ENCODE data around the gene ARHGAP6. TPM values are rescaled to one million over a fixed set of nuclear protein-coding genes. Genes with fewer than 3 reads are reported as not detected.

ARHGAP6 gene
- total and polyA plus RNA-seq, 2 experiments from 2014 or later: 0.26 to 0.59 TPM

DNA sequence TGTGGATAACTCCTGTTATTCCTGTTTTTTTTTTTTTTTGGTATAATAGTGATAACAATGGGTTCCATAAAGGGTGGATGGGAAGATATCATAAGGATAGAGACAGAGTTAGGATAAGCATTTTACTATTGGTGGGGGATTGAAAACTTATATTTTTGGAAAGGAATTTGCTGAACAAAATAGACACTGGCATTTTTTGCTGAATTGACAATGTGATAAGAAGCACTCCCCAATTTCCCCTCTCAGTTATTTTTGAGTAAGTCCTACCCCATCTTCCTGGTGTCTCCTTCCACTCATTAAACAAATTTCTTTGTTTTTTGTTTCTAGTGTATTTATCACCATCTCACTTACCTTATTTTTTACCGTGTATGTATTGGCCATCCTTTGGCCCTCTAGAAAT is 316.7 kb downstream of the ARHGAP6 start:
- H3K27ac ChIP-seq (ENCODE audit: low read depth): no peak overlapping the region
- ATAC-seq (no peak), DNase-seq (ENCODE audit: low spot score) (no peak)
- TF ChIP-seq, protein P1, sequence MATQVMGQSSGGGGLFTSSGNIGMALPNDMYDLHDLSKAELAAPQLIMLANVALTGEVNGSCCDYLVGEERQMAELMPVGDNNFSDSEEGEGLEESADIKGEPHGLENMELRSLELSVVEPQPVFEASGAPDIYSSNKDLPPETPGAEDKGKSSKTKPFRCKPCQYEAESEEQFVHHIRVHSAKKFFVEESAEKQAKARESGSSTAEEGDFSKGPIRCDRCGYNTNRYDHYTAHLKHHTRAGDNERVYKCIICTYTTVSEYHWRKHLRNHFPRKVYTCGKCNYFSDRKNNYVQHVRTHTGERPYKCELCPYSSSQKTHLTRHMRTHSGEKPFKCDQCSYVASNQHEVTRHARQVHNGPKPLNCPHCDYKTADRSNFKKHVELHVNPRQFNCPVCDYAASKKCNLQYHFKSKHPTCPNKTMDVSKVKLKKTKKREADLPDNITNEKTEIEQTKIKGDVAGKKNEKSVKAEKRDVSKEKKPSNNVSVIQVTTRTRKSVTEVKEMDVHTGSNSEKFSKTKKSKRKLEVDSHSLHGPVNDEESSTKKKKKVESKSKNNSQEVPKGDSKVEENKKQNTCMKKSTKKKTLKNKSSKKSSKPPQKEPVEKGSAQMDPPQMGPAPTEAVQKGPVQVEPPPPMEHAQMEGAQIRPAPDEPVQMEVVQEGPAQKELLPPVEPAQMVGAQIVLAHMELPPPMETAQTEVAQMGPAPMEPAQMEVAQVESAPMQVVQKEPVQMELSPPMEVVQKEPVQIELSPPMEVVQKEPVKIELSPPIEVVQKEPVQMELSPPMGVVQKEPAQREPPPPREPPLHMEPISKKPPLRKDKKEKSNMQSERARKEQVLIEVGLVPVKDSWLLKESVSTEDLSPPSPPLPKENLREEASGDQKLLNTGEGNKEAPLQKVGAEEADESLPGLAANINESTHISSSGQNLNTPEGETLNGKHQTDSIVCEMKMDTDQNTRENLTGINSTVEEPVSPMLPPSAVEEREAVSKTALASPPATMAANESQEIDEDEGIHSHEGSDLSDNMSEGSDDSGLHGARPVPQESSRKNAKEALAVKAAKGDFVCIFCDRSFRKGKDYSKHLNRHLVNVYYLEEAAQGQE (IDR thresholded peaks at IDR 0.05; ENCODE audit: unreplicated experiment): no peak
- TF ChIP-seq ZNF114 (CRISPR knock-in tag; IDR thresholded peaks at IDR 0.05) (no peak), JUNB (IDR thresholded peaks at IDR 0.05; ENCODE audit: unreplicated experiment) (no peak), EZH2phosphoT487 (IDR thresholded peaks at IDR 0.05; ENCODE audit: unreplicated experiment) (no peak), POLR2AphosphoS5 (IDR thresholded peaks at IDR 0.05; ENCODE audit: low read depth) (no peak), STAT1 (IDR thresholded peaks at IDR 0.05; ENCODE audit: unreplicated experiment) (no peak), EZH2 (IDR thresholded peaks at IDR 0.05; ENCODE audit: low read depth, unreplicated experiment) (no peak), NANOG (IDR thresholded peaks at IDR 0.05; ENCODE audit: borderline replicate concordance) (no peak), CREB1 (CRISPR knock-in tag; IDR thresholded peaks at IDR 0.05; ENCODE audit: low read depth) (no peak), ZNF331 (CRISPR knock-in tag; IDR thresholded peaks at IDR 0.05; ENCODE audit: low read depth) (no peak)
- TF ChIP-seq, protein P2, sequence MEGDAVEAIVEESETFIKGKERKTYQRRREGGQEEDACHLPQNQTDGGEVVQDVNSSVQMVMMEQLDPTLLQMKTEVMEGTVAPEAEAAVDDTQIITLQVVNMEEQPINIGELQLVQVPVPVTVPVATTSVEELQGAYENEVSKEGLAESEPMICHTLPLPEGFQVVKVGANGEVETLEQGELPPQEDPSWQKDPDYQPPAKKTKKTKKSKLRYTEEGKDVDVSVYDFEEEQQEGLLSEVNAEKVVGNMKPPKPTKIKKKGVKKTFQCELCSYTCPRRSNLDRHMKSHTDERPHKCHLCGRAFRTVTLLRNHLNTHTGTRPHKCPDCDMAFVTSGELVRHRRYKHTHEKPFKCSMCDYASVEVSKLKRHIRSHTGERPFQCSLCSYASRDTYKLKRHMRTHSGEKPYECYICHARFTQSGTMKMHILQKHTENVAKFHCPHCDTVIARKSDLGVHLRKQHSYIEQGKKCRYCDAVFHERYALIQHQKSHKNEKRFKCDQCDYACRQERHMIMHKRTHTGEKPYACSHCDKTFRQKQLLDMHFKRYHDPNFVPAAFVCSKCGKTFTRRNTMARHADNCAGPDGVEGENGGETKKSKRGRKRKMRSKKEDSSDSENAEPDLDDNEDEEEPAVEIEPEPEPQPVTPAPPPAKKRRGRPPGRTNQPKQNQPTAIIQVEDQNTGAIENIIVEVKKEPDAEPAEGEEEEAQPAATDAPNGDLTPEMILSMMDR (conservative IDR thresholded peaks at IDR 0.05; ENCODE audit: low read depth in 2 of 2): no peak
- TF ChIP-seq, protein P3, sequence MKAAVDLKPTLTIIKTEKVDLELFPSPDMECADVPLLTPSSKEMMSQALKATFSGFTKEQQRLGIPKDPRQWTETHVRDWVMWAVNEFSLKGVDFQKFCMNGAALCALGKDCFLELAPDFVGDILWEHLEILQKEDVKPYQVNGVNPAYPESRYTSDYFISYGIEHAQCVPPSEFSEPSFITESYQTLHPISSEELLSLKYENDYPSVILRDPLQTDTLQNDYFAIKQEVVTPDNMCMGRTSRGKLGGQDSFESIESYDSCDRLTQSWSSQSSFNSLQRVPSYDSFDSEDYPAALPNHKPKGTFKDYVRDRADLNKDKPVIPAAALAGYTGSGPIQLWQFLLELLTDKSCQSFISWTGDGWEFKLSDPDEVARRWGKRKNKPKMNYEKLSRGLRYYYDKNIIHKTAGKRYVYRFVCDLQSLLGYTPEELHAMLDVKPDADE (IDR thresholded peaks at IDR 0.05): no peak
- TF ChIP-seq, protein P4, sequence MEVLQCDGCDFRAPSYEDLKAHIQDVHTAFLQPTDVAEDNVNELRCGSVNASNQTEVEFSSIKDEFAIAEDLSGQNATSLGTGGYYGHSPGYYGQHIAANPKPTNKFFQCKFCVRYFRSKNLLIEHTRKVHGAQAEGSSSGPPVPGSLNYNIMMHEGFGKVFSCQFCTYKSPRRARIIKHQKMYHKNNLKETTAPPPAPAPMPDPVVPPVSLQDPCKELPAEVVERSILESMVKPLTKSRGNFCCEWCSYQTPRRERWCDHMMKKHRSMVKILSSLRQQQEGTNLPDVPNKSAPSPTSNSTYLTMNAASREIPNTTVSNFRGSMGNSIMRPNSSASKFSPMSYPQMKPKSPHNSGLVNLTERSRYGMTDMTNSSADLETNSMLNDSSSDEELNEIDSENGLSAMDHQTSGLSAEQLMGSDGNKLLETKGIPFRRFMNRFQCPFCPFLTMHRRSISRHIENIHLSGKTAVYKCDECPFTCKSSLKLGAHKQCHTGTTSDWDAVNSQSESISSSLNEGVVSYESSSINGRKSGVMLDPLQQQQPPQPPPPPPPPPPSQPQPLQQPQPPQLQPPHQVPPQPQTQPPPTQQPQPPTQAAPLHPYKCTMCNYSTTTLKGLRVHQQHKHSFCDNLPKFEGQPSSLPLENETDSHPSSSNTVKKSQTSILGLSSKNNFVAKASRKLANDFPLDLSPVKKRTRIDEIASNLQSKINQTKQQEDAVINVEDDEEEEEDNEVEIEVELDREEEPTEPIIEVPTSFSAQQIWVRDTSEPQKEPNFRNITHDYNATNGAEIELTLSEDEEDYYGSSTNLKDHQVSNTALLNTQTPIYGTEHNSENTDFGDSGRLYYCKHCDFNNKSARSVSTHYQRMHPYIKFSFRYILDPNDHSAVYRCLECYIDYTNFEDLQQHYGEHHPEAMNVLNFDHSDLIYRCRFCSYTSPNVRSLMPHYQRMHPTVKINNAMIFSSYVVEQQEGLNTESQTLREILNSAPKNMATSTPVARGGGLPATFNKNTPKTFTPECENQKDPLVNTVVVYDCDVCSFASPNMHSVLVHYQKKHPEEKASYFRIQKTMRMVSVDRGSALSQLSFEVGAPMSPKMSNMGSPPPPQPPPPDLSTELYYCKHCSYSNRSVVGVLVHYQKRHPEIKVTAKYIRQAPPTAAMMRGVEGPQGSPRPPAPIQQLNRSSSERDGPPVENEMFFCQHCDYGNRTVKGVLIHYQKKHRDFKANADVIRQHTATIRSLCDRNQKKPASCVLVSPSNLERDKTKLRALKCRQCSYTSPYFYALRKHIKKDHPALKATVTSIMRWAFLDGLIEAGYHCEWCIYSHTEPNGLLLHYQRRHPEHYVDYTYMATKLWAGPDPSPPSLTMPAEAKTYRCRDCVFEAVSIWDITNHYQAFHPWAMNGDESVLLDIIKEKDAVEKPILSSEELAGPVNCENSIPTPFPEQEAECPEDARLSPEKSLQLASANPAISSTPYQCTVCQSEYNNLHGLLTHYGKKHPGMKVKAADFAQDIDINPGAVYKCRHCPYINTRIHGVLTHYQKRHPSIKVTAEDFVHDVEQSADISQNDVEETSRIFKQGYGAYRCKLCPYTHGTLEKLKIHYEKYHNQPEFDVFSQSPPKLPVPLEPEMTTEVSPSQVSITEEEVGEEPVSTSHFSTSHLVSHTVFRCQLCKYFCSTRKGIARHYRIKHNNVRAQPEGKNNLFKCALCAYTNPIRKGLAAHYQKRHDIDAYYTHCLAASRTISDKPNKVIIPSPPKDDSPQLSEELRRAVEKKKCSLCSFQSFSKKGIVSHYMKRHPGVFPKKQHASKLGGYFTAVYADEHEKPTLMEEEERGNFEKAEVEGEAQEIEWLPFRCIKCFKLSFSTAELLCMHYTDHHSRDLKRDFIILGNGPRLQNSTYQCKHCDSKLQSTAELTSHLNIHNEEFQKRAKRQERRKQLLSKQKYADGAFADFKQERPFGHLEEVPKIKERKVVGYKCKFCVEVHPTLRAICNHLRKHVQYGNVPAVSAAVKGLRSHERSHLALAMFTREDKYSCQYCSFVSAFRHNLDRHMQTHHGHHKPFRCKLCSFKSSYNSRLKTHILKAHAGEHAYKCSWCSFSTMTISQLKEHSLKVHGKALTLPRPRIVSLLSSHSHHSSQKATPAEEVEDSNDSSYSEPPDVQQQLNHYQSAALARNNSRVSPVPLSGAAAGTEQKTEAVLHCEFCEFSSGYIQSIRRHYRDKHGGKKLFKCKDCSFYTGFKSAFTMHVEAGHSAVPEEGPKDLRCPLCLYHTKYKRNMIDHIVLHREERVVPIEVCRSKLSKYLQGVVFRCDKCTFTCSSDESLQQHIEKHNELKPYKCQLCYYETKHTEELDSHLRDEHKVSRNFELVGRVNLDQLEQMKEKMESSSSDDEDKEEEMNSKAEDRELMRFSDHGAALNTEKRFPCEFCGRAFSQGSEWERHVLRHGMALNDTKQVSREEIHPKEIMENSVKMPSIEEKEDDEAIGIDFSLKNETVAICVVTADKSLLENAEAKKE (CRISPR knock-in tag; IDR thresholded peaks at IDR 0.05): no peak
- Mint-ChIP-seq H3K36me3 (ENCODE audit: low read depth) (no peaks in the 10 kb centered on the region), H3K4me1 (peaks cover 8% of the 10 kb centered on the region; the same call in 2 of the 3 replicates), H3K27me3 (ENCODE audit: insufficient read depth, low read depth, poor library complexity) (peaks cover 2% of the 10 kb centered on the region), H3K27ac (no peak overlapping the region), H3K9me3 (no peaks in the 10 kb centered on the region), H3K4me3 (no peak overlapping the region)
- H3K36me3 ChIP-seq (ENCODE audit: insufficient read depth): no peaks in the 10 kb centered on the region
- H3K4me1 ChIP-seq (ENCODE audit: insufficient read depth): no peaks in the 10 kb centered on the region
- no peak overlapping the region for H2AFZ ChIP-seq
- H3K4me2 ChIP-seq: no peak overlapping the region
- H3K9me2 ChIP-seq (ENCODE audit: insufficient read depth): no peaks in the 10 kb centered on the region
- H3K27me3 ChIP-seq (ENCODE audit: insufficient read depth): no peaks in the 10 kb centered on the region
- H4K20me1 ChIP-seq (replicated peaks; ENCODE audit: insufficient read depth): no peaks in the 10 kb centered on the region
- no peak overlapping the region for H3K4me3 ChIP-seq
- H3K79me2 ChIP-seq (replicated peaks; ENCODE audit: insufficient read depth): no peaks in the 10 kb centered on the region
- H3F3A ChIP-seq (replicated peaks; ENCODE audit: low read depth): no peaks in the 10 kb centered on the region
